Activated gamma-delta T cell (primary cell): ENCODE data around the gene TSPAN7.

ENCODE experiments used
- DNase-seq: peaks from one replicate; lab custom pipeline; 2025; lab: John Stamatoyannopoulos, UW
- total RNA-seq, 2 donors: gene quantifications; one replicate each; lab custom pipeline; 2026; lab: John Stamatoyannopoulos, UW

Gene TSPAN7
- total RNA-seq, result 0.31 reads per million in 2 donors

GRCh38 chrX:38561126-38561868 lies at the start of gene TSPAN7:
Gene TSPAN7, plus strand, starts transcription at chrX:38561542. Its CDS starts 5 bp downstream, at chrX:38561547.
- DNase-seq, result peak; percentile 34

- DNase-seq, result no peak
Observed at GRCh38 chrX:38513112-38513742, 48.1 kb upstream of the TSPAN7 start.

GRCh38 chrX:38514016-38514854 lies 47.1 kb upstream of the TSPAN7 start:
- DNase-seq, result no peak

GRCh38 chrX:38515291-38515690 lies 46.1 kb upstream of the TSPAN7 start:
- no peak for DNase-seq

- DNase-seq, result no peak
Observed at GRCh38 chrX:38516196-38516774, 45.1 kb upstream of the TSPAN7 start.

- DNase-seq, result no peak
Observed at GRCh38 chrX:38519651-38520050, 41.7 kb upstream of the TSPAN7 start.

GRCh38 chrX:38538134-38538533 lies 23.2 kb upstream of the TSPAN7 start:
- DNase-seq, result no peak

- no peak for DNase-seq
Observed at GRCh38 chrX:38539748-38540147, 21.6 kb upstream of the TSPAN7 start.

- DNase-seq, result no peak
Observed at GRCh38 chrX:38548508-38548907, 12.8 kb upstream of the TSPAN7 start.

GRCh38 chrX:38552721-38553120 lies 8.6 kb upstream of the TSPAN7 start:
- no peak for DNase-seq

- no peak for DNase-seq
Observed at GRCh38 chrX:38558686-38559085, 2.7 kb upstream of the TSPAN7 start.

- no peak for DNase-seq
Observed at GRCh38 chrX:38560776-38561125, 591 bp upstream of the TSPAN7 start.

GRCh38 chrX:38561951-38562719 lies 793 bp downstream of the TSPAN7 start:
- DNase-seq, result no peak

- no peak for DNase-seq
Observed at GRCh38 chrX:38563030-38563429, 1.7 kb downstream of the TSPAN7 start.

- no peak for DNase-seq
Observed at GRCh38 chrX:38570396-38570795, 9.1 kb downstream of the TSPAN7 start.

- DNase-seq, result no peak
Observed at GRCh38 chrX:38571058-38571457, 9.7 kb downstream of the TSPAN7 start.

GRCh38 chrX:38574858-38575257 lies 13.5 kb downstream of the TSPAN7 start:
- no peak for DNase-seq

GRCh38 chrX:38575888-38576287 lies 14.5 kb downstream of the TSPAN7 start:
- no peak for DNase-seq

- DNase-seq, result no peak
Observed at GRCh38 chrX:38577738-38578137, 16.4 kb downstream of the TSPAN7 start.

- DNase-seq, result no peak
Observed at GRCh38 chrX:38578167-38578566, 16.8 kb downstream of the TSPAN7 start.

GRCh38 chrX:38583181-38583580 lies 21.8 kb downstream of the TSPAN7 start:
- no peak for DNase-seq

GRCh38 chrX:38594434-38594833 lies 33.1 kb downstream of the TSPAN7 start:
- DNase-seq, result no peak
